Stimulated activated CD8-positive, alpha-beta memory T cell treated with anti-CD3 and anti-CD28 coated beads, Interleukin-15, amount 100 ng/mL, for 1 hour (primary cell): ENCODE measurements around the gene ANKRD36C.
"Not testable (repeated sequence)": the region's sequence is repeated elsewhere in the genome, so short reads cannot be mapped to it uniquely, and the experiment has no call there.

ENCODE experiments used
- DNase-seq: peaks from one replicate; pipeline ENCODE4 v3.0.0-alpha.2; 2020; ENCODE audit warnings: low read depth

The ANKRD36C gene

GRCh38 chr2:96006248-96006647 lies 14.6 kb upstream of the ANKRD36C start:
- DNase-seq = not testable (repeated sequence)

GRCh38 chr2:95992520-95993272 lies 1.1 kb upstream of the ANKRD36C start:
- not testable (repeated sequence) for DNase-seq

- not testable (repeated sequence) for DNase-seq
Observed at GRCh38 chr2:95992102-95992501, 478 bp upstream of the ANKRD36C start.

GRCh38 chr2:95990884-95991283 lies 740 bp downstream of the ANKRD36C start:
- not testable (repeated sequence) for DNase-seq

DNA sequence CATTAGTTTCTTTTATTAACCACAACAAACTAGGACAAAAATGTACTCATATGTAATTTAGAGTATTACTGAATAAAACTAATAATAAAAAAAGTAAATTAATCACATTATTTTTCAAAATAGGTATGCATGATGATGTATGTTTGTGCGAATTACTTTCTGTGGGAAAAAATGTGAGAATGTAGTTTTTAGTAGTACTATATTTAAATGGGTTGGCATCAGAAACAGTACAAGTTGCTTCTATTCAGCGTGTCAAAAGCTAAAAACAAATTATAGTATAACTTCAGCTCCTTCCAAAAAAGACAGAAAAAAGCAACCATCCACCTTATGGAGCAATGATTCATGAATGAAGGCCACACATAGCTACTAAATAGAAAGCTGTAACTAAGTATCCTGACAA lies 40.0 kb downstream of the ANKRD36C start:
- not testable (repeated sequence) for DNase-seq

DNA sequence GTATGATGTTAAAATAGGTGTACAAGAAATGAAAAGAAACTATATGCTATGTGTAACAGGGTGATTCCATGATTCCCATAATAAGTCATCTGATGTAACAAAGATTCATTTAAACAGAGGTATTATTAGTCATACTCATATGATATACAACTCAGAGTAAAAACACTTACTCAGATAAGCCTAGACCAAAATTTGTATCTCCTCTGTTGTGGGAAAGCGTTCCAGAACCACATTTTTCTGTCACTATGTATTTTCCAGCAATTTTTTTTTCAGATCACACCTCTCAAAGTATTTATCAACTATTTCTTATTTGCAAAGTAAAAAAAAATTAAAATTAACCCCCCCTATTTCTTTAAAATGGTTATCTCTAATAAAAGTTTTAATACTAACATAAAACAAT lies 43.6 kb downstream of the ANKRD36C start:
- not testable (repeated sequence) for DNase-seq

GRCh38 chr2:95939947-95940346 lies 51.7 kb downstream of the ANKRD36C start:
- DNase-seq = not testable (repeated sequence)

DNA sequence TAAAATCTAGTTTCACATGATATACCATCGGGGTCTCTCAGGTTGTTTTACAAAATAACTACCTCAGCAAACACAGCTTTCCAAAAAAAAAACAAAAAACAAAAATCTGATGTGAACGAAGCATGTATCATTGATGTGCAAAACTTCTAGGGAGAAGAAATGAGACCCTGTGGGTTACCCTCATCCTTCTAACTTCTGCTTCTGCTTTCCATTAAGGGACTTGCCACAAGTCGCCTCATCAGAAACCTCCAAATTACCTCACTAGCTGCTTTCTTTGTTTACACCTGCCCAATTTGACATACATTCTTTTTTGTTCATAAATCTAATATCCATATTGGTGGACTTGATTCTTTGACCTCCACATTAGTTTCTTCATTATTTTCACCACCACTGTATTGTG lies 60.9 kb downstream of the ANKRD36C start:
- DNase-seq = not testable (repeated sequence)

- DNase-seq = not testable (repeated sequence)
Observed at GRCh38 chr2:95917007-95917406, 74.6 kb downstream of the ANKRD36C start.

DNA sequence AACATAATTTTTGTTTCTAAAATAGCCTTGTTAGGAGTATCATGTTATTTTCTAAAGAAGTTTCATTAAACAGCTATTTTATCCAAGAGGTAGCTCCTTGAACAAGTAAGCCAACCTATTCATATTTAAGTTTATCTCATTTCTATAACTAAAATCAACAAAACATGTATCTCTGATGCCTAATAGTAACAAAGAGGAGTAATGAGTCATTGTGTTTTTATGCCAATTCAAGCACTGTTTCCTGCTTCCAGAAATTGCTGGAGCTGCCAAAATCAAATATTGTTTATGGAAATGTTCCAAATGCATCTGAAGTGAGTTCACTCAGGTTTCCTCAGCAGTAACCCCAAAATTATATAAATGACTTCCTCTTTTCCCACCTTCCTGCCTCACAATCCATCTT lies 76.5 kb downstream of the ANKRD36C start:
- not testable (repeated sequence) for DNase-seq

- DNase-seq = not testable (repeated sequence)
Observed at GRCh38 chr2:95911431-95911830, 80.2 kb downstream of the ANKRD36C start.

- not testable (repeated sequence) for DNase-seq
Observed at GRCh38 chr2:95894443-95894842, 97.2 kb downstream of the ANKRD36C start.

DNA sequence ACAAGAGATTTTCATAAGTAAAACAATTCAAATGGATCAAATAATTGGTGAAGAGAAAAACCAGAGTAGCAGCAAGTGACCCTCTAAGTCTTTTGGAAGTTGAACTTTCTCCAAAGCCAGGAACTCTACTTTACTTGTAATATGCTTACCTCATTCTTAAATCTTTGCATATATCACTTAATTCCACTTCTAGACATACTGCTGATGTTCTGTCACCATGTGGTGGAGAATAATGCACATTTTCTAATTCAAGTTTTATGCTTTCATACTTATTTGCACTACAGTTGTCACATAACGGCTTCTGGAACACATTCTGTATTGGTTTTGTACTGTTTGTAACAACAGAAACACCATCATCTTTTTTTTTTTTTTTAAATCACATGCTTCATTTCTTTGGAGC lies 123.7 kb downstream of the ANKRD36C start:
- not testable (repeated sequence) for DNase-seq

GRCh38 chr2:95867047-95867677 lies 124.5 kb downstream of the ANKRD36C start:
- not testable (repeated sequence) for DNase-seq

DNA sequence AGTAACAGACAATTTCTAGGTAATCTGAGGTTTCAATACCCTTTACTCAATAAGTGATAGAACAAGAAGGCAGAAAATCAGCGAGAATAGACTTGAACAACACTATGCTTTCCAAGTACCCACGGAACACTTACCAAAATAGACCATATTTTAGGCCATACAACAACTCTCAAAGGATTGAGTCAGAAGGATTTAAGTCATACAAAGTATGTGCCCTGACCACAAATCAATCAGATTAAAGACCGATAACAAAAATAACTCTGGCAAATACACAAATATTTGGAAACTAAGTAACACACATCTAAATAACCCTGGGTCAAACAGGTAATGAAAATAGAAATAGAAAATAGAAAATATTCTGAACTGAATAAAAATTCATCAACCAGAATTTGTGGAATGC lies 129.5 kb downstream of the ANKRD36C start:
- not testable (repeated sequence) for DNase-seq

- no peak for DNase-seq
Observed at GRCh38 chr2:95836151-95836550, 155.5 kb downstream of the ANKRD36C start.

DNA sequence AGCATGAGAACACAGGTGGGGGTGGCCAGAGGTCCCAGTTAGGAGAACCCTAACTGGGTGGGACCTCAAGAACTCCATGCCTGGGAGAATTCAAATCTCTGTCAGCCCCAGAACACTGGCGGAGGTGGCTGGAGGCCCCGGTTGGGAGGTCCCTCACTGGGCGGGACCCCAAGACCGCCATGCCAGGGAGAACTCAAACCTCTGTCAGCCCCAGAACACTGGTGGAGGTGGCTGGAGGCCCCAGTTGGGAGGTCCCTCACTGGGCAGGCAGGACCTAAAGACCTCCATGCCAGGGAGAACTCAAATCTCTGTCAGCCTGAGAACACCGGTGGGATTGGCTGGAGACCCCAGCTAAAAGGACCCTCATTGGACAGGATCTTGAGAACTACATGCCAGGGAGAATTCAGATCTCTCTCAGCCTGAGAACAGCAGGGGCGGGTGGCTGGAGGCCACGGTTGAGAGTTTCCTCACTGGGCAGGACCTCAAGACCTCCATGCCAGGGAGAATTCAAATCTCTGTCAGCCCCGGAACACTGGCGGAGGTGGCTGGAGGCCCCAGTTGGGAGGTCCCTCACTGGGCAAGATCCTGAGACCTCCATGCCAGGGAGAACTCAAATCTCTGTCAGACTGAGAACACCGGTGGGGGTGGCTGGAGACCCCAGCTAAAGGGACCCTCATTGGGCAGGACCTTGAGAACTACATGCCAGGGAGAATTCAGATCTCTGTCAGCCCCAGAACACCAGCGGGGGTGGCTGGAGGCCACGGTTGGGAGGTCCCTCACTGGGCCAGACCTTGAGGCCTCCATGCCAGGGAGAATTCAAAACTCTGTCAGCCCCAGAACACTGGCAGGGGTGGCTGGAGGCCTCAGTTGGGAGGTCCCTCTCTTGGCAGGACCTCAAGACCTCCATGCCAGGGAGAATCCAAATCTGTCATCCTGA lies 157.3 kb downstream of the ANKRD36C start:
- DNase-seq = not testable (repeated sequence)

DNA sequence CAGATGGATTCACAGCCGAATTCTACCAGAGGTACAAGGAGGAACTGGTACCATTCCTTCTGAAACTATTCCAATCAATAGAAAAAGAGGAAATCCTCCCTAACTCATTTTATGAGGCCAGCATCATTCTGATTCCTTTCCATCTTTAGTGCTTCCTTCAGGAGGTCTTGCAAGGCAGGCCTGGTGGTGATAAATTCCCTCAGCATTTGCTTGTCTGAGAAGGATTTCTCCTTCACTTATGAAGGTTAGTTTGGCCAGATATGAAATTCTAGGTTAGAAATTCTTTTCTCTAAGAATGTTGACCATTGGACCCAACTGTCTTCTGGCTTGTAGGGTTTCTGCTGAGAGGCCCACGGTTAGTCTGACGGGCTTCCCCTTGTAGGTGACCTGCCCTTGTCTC lies 167.4 kb downstream of the ANKRD36C start:
- DNase-seq = not testable (repeated sequence)

DNA sequence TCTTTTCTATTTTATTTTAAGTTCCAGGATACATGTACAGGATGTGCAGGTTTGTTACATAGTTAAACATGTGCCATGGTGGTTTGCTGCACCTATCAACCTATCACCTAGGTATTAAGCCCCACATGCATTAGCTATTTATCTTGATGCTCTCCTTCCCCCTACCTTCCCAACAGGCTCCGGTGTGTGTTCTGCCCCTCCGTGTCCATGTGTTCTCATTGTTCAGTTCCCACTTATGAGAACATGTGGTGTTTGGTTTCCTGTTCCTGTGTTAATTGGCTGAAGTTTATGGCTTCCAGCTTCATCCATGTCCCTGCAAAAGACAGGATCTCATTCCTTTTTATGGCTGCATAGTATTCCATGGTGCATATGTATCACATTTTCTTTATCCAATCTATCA lies 174.1 kb downstream of the ANKRD36C start:
- not testable (repeated sequence) for DNase-seq

GRCh38 chr2:95813311-95813710 lies 178.3 kb downstream of the ANKRD36C start:
- DNase-seq = not testable (repeated sequence)

- no peak for DNase-seq
Observed at GRCh38 chr2:95799892-95800291, 191.7 kb downstream of the ANKRD36C start.
